ENCODE data around the gene TMEM233. TPM values are rescaled to one million over a fixed set of nuclear protein-coding genes. Genes with fewer than 3 reads are reported as not detected.
A peak's percentile ranks its signal among the peaks of the same experiment; 100 is the strongest.

The TMEM233 gene
- total RNA-seq, 1 donor, result 1.1 TPM

DNA sequence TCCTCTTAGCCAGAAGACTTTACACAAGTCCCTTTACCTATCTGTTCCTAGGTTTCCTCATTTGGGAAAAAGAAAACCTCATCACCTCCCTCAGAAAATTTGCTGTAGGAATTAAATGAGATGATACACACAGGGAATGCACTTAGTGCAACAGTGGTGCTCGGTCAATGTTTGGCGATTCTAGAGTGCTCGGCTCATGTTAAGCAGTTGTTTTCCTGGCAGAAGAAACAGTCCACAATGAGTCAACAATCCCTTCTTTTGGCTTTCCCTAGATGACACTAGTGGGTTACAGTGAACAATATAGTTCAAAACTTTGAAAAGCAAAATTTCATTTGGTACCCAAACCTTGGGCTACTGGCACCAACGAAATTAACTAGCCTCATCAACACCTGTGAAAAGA, 3.9 kb upstream of the TMEM233 start:
- H3K4me3 ChIP-seq (ENCODE audit: low read depth, low read length), result no peak overlapping the region
- TF ChIP-seq CTCF (IDR thresholded peaks at IDR 0.05; ENCODE audit: insufficient read depth, low read length), result no peak
- peak; percentile 9 for DNase-seq (ENCODE audit: low read depth)

- no peak for TF ChIP-seq CTCF (IDR thresholded peaks at IDR 0.05; ENCODE audit: insufficient read depth, low read length)
- DNase-seq (ENCODE audit: low read depth), result peak; percentile 64
- H3K4me3 ChIP-seq (ENCODE audit: low read depth, low read length), result no peak overlapping the region
These were observed 1.3 kb upstream of the TMEM233 start for GRCh38 chr12:119592232-119592631.

GRCh38 chr12:119594399-119594730, 791 bp downstream of the TMEM233 start:
- TF ChIP-seq CTCF (IDR thresholded peaks at IDR 0.05; ENCODE audit: insufficient read depth, low read length), result no peak
- DNase-seq (ENCODE audit: low read depth), result peak; percentile 35
- H3K4me3 ChIP-seq (ENCODE audit: low read depth, low read length), result peak overlapping the region; percentile 70

- peak; percentile 40 for DNase-seq (ENCODE audit: low read depth)
- H3K4me3 ChIP-seq (ENCODE audit: low read depth, low read length), result peak overlapping the region; percentile 70
- TF ChIP-seq CTCF (IDR thresholded peaks at IDR 0.05; ENCODE audit: insufficient read depth, low read length), result no peak
These were observed 1.3 kb downstream of the TMEM233 start for GRCh38 chr12:119594772-119595445.

DNA sequence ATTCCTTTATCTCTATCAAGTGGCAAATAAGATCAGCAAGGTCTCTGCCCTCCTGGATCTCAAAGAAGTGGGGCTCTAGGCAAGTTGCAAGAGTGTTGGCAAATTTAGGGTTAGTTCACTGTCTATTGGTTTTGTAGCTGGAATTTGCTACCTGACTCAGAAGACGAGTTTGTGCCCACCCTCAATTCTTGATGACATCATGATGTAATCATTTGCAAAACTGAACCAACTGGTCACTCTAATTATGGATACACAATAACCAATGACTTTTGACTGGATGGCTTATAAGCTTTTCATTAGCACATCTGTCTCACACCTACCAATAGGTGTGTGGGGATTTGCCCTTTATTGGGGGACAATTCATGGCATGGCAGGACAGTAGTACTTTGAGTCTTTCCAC, 4.6 kb downstream of the TMEM233 start:
- TF ChIP-seq CTCF (IDR thresholded peaks at IDR 0.05; ENCODE audit: insufficient read depth, low read length), result no peak
- DNase-seq (ENCODE audit: low read depth), result no peak
- H3K4me3 ChIP-seq (ENCODE audit: low read depth, low read length), result no peak overlapping the region

DNA sequence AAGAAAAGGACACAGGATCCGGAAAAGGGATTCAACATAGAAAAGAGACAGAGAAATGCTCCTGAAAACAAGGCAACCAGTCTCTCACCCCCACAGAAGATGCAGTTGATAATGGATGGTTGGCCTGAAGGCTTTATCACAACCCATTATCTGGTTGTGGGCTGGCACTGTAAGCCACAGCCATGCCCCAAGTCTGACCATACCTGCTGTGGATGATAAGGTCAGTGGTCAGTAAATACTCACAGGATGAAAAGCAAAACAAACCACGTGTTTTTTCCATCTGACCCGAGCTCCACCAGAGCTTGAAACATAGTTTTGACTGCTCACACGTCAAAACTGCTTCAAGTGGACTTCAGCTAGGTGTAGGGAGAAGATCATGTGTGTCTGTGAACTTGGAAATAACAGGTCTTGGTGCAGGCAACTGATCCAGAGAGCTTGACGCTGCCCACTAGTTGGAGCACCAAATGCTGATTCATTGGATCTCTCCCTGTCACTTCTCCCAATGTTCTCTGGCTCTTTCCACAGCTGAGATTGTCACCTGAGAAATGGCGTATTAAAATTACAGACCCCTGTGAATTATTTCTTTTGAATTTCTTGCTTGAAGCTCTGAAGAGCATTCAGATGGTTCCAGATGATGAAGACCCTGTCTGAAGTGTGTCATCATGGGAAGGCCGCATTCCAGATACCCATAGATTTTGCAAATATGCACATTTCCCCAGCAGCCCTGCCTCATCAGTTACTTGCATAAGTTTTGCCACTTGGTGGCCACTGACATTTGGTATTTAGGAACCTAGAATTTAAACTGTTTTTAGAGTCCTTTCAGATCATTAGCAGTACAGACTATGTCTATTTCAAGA, 8.5 kb downstream of the TMEM233 start:
- no peak overlapping the region for H3K4me3 ChIP-seq (ENCODE audit: low read depth, low read length)
- TF ChIP-seq CTCF (IDR thresholded peaks at IDR 0.05; ENCODE audit: insufficient read depth, low read length), result no peak
- DNase-seq (ENCODE audit: low read depth), result no peak

Measured in fibroblast of the aortic adventitia (primary cell).